A673 (cell line): Measurements from ENCODE around the gene ZNF580. TPM values are rescaled to one million over a fixed set of nuclear protein-coding genes. Genes with fewer than 3 reads are reported as not detected.

Experiments used
- BruUV-seq: library from RNA; stranded (reverse); fragments of 400-500 nt; replicated peaks from 2 replicates; lab custom pipeline; 2021; lab: Mats Ljungman, UMichigan
- CTCF ChIA-PET: fragments of 300-600 bp; sonication (Branson Sonifier 250); formaldehyde crosslinking; loops from one replicate; lab custom pipeline; 2022; ENCODE audit warnings: antibody characterized with exemption; lab: Charles Lee
- POLR2A ChIA-PET: fragments of 300-600 bp; sonication (Branson Sonifier 250); formaldehyde crosslinking; loops from one replicate; lab custom pipeline; 2022; ENCODE audit warnings: antibody characterized with exemption; ENCODE audit not compliant: low non-redundant PET; lab: Charles Lee
- DNase-seq: peaks from one replicate; pipeline ENCODE4 v3.0.0-alpha.2; 2015; ENCODE audit warnings: low spot score
- H3K27ac ChIP-seq: fragments of 200-600 bp; sonication (generic); 2 replicates; pipeline ENCODE4 v1.5.1; 2016; ENCODE audit warnings: mixed run types, low read depth, mild to moderate bottlenecking, mixed read lengths, antibody characterized with exemption, low read length; ENCODE audit not compliant: poor library complexity, severe bottlenecking
- H3K27me3 ChIP-seq: fragments of 200-600 bp; sonication (generic); replicated peaks from 2 replicates; pipeline ENCODE4 v1.6.1; 2017; ENCODE audit warnings: mixed run types, low read depth, mild to moderate bottlenecking, mixed read lengths, antibody characterized with exemption, low read length; ENCODE audit not compliant: insufficient read depth, poor library complexity
- H3K36me3 ChIP-seq: fragments of 200-600 bp; sonication (generic); 2 replicates; pipeline ENCODE4 v1.6.1; 2016; ENCODE audit warnings: mixed run types, mild to moderate bottlenecking, mixed read lengths, antibody characterized with exemption, low read length; ENCODE audit not compliant: insufficient read depth, poor library complexity, severe bottlenecking
- H3K4me1 ChIP-seq: fragments of 200-600 bp; sonication (generic); 2 replicates; pipeline ENCODE4 v1.6.1; 2017; ENCODE audit warnings: mixed run types, mild to moderate bottlenecking, mixed read lengths, antibody characterized with exemption, low read length; ENCODE audit not compliant: insufficient read depth, poor library complexity, severe bottlenecking
- H3K4me3 ChIP-seq: fragments of 200-600 bp; sonication (generic); 2 replicates; pipeline ENCODE4 v1.5.1; 2016; ENCODE audit warnings: low read depth, mixed run types, mild to moderate bottlenecking, mixed read lengths, low read length; ENCODE audit not compliant: poor library complexity, severe bottlenecking
- H3K9me3 ChIP-seq: fragments of 200-600 bp; sonication (generic); 2 replicates; pipeline ENCODE4 v1.6.1; 2016; ENCODE audit warnings: mixed run types, low read depth, mild to moderate bottlenecking, mixed read lengths, antibody characterized with exemption, low read length; ENCODE audit not compliant: poor library complexity, severe bottlenecking
- EZH2 ChIP-seq: fragments of 200-600 bp; sonication (generic); IDR thresholded peaks from 2 replicates; pipeline ENCODE4 v1.6.1; 2017; ENCODE audit warnings: borderline replicate concordance, low read depth, mild to moderate bottlenecking, mixed read lengths, antibody characterized with exemption, low read length; ENCODE audit not compliant: poor library complexity, severe bottlenecking
- intact Hi-C: fragments of 100-400 bp; cut with micrococcal nuclease; formaldehyde crosslinking; loops from one replicate; pipeline ENCODE4 v1.10.0; 2022; ENCODE audit not compliant: unreplicated experiment
- total RNA-seq: library from RNA; stranded (reverse); gene quantifications from 2 replicates; pipeline ENCODE4 v1.2.3, GENCODE V29; 2021
- TF ChIP-seq, protein P1 (sequence below): fragments of 300-800, 200-600 bp; sonication (generic); conservative IDR thresholded peaks from 2 replicates; pipeline ENCODE4 v1.5.1; 2017; ENCODE audit warnings: low read depth, mild to moderate bottlenecking, antibody characterized with exemption, low read length, moderate library complexity, mixed read lengths

Gene ZNF580
- total RNA-seq, 1 experiment from 2014 or later = 49.1 TPM

DNA sequence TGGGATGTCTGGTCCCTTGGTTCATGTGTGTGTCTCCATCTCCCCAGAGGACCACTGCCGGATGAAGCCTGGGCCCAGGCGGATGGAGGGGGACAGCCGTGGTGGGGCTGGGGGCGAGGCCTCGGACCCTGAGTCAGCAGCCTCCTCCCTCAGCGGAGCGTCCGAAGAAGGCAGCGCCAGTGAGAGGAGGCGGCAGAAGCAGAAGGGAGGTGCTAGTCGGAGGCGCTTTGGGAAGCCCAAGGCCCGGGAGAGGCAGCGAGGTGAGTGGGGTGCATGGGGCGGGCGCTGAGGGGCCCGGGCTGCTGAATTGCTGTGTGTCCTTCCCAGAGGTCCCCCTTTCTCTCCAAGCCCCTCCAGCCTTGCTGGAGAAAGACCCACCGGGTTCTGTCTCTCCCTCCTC, 10.4 kb downstream of the ZNF580 start:
- ChIA-PET CTCF (no interaction called here), POLR2A (no interaction called here)
- TF ChIP-seq, protein P1, sequence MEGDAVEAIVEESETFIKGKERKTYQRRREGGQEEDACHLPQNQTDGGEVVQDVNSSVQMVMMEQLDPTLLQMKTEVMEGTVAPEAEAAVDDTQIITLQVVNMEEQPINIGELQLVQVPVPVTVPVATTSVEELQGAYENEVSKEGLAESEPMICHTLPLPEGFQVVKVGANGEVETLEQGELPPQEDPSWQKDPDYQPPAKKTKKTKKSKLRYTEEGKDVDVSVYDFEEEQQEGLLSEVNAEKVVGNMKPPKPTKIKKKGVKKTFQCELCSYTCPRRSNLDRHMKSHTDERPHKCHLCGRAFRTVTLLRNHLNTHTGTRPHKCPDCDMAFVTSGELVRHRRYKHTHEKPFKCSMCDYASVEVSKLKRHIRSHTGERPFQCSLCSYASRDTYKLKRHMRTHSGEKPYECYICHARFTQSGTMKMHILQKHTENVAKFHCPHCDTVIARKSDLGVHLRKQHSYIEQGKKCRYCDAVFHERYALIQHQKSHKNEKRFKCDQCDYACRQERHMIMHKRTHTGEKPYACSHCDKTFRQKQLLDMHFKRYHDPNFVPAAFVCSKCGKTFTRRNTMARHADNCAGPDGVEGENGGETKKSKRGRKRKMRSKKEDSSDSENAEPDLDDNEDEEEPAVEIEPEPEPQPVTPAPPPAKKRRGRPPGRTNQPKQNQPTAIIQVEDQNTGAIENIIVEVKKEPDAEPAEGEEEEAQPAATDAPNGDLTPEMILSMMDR = no peak
- no peak for TF ChIP-seq EZH2
- Histone ChIP-seq H3K9me3 (no peaks in the 10 kb centered on the region), H3K27me3 (no peaks in the 10 kb centered on the region), H3K4me3 (no peak overlapping the region), H3K4me1 (peaks cover 18% of the 10 kb centered on the region), H3K27ac (no peak overlapping the region), H3K36me3 (peaks cover 18% of the 10 kb centered on the region)
- BruUV-seq = no TSS peak
- intact Hi-C loops = no loop called here
- no peak for DNase-seq

DNA sequence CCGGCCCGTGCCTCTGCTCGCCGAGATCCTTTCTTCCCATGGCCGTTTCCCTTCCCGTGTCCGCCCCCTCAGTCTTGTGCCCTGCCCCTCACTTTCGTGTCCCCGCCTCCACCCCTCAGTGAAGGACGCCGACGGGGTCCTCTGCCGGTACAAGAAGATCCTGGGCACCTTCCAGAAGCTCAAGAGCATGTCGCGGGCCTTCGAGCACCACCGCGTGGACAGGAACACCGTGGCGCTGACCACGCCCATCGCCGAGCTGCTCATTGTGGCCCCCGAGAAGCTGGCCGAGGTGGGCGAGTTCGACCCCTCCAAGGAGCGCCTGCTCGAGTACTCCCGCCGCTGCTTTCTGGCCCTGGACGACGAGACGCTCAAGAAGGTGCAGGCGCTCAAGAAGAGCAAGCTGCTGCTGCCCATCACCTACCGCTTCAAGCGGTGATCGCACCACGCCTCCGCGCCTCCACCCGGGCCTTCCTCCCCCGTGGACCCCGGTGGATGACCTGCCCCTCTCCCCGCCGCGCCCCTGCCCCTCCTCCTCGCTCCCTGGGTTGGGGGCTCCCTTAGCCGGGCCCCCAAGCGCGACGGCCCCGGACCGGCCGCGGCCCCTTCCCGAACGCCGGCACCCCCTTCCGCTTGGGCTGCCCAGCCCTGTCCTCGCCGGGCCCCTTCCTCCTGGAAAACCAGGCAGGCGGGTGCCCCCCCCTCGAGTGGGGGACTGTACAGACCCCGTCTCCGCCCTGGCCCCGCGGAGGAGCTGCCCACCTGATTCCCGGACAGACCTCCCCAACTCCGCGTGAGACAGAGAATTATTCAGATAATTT, 11.7 kb downstream of the ZNF580 start:
- TF ChIP-seq, protein P1 = no peak
- no peak for TF ChIP-seq EZH2
- intact Hi-C loops = no loop called here
- Histone ChIP-seq H3K27me3 (no peaks in the 10 kb centered on the region), H3K9me3 (no peaks in the 10 kb centered on the region), H3K27ac (no peak overlapping the region), H3K4me3 (no peak overlapping the region), H3K36me3 (peaks cover 18% of the 10 kb centered on the region), H3K4me1 (peaks cover 17% of the 10 kb centered on the region)
- ChIA-PET CTCF (interaction anchor here (0.7 to 1.3 kb wide), 6 partner anchors 19 to 505 kb away, joined by 3 to 21 read pairs (median 4); no protein-coding TSS in a partner anchor), POLR2A (no interaction called here)
- BruUV-seq = no TSS peak
- no peak for DNase-seq

DNA sequence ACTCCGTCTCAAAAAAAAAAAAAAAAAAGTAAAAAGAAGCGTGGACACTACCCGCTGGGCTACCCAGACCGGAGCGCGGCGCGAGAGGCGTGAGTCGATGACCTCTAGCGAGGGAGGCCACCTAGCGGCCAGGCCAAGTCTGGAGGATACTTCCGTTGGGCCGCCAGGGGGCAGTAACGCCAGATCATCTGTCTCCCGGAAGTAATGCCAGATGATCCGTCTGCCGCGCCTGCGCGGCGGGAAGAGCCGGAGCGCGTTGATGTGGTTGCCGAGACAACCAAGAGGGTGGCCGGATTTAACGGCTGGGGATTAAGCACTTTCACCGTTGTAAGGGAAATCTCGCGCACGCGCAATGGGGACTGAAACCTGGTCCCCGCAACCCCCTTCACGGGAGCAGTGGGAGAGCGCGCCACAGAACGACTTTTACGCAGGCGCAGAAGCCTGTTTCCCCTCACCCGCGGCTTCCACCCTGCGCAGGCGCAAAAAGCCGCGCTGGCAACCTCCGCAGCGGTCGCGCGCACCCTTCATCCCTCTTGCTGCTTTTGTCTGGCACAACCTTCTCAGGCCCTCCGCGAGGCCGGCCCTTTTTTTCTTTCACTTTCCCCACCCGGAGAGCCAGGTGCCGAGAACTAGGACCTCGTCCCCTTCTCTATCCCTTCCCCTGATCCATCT, 13.0 kb downstream of the ZNF580 start:
- H3K36me3 ChIP-seq = peaks cover 18% of the 10 kb centered on the region
- CTCF ChIA-PET = interaction anchor here (0.6 to 1.5 kb wide), 11 partner anchors 11 to 503 kb away, joined by 3 to 21 read pairs (median 3); partner anchors contain the start of genes ISOC2, ZNF581 and ZNF784
- peaks cover 27% of the 10 kb centered on the region for H3K4me1 ChIP-seq
- no peaks in the 10 kb centered on the region for H3K9me3 ChIP-seq
- H3K27me3 ChIP-seq = no peaks in the 10 kb centered on the region
- BruUV-seq = no TSS peak
- peak; percentile 99 for DNase-seq
- peak overlapping the region; percentile 83 for H3K4me3 ChIP-seq
- POLR2A ChIA-PET = interaction anchor here (0.6 to 0.7 kb wide), 2 partner anchors 14 to 318 kb away, joined by 3 read pairs; no protein-coding TSS in a partner anchor
- TF ChIP-seq, protein P1 = peak; percentile 99
- no peak for TF ChIP-seq EZH2
- intact Hi-C loops = no loop called here
- peak overlapping the region; percentile 99 for H3K27ac ChIP-seq
